ENCODE data around the gene MARCHF3. TPM values are rescaled to one million over a fixed set of nuclear protein-coding genes. Genes with fewer than 3 reads are reported as not detected.

The MARCHF3 gene
- total RNA-seq, 1 donor from 2014 or later = 16.5 TPM

DNA sequence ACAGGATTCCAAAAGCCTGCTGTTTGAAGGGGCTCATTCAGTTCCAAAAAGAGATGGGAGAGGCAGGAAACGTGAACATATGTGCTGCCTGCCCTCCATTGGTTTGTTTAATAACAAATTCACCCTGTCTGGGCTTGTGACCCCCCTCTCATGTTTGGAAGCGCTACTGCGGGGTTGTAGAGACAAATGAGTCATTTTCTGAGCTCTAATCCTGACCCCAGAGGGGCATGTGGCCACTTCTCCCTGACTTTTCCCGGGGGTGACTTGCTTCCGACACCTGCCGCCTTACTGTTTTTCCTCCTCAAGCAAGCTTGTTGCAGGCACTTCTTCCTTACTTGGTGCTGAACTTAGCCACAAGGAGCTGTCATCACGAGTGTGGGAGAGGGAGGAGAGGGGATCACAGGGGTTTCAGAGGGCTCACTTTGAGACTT lies 177.5 kb downstream of the MARCHF3 start:
- Mint-ChIP-seq H3K27ac (ENCODE audit: unreplicated experiment) (no peak overlapping the region), H3K36me3 (ENCODE audit: low read depth, unreplicated experiment) (no peaks in the 10 kb centered on the region), H3K4me1 (ENCODE audit: low read depth, unreplicated experiment) (peaks cover 7% of the 10 kb centered on the region), H3K4me3 (ENCODE audit: unreplicated experiment) (no peak overlapping the region), H3K9me3 (ENCODE audit: unreplicated experiment) (no peaks in the 10 kb centered on the region), H3K27me3 (ENCODE audit: low read depth, unreplicated experiment) (no peaks in the 10 kb centered on the region)
- H3K4me2 ChIP-seq (ENCODE audit: low read length) = peak overlapping the region; percentile 46
- no peaks in the 10 kb centered on the region for H3K27me3 ChIP-seq (ENCODE audit: insufficient read depth, low read length)
- H3K4me1 ChIP-seq (ENCODE audit: insufficient read depth, low read length) = peaks cover 18% of the 10 kb centered on the region
- H4K20me1 ChIP-seq (ENCODE audit: insufficient read depth, low read length) = no peaks in the 10 kb centered on the region
- TF ChIP-seq EZH2 (IDR thresholded peaks at IDR 0.05; ENCODE audit: insufficient read depth, low read length) = no peak
- TF ChIP-seq, protein P1, sequence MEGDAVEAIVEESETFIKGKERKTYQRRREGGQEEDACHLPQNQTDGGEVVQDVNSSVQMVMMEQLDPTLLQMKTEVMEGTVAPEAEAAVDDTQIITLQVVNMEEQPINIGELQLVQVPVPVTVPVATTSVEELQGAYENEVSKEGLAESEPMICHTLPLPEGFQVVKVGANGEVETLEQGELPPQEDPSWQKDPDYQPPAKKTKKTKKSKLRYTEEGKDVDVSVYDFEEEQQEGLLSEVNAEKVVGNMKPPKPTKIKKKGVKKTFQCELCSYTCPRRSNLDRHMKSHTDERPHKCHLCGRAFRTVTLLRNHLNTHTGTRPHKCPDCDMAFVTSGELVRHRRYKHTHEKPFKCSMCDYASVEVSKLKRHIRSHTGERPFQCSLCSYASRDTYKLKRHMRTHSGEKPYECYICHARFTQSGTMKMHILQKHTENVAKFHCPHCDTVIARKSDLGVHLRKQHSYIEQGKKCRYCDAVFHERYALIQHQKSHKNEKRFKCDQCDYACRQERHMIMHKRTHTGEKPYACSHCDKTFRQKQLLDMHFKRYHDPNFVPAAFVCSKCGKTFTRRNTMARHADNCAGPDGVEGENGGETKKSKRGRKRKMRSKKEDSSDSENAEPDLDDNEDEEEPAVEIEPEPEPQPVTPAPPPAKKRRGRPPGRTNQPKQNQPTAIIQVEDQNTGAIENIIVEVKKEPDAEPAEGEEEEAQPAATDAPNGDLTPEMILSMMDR (IDR thresholded peaks at IDR 0.05; ENCODE audit: insufficient read depth, low read depth, low read length) = no peak
- H3K9ac ChIP-seq (ENCODE audit: low read length) = no peak overlapping the region
- H2AFZ ChIP-seq (ENCODE audit: low read depth, low read length) = no peak overlapping the region
- no peak overlapping the region for H3K4me3 ChIP-seq (ENCODE audit: insufficient read depth, low read depth, low read length)
- no peak for FAIRE-seq
- H3K27ac ChIP-seq (ENCODE audit: low read depth, low read length) = no peak overlapping the region
- DNase-seq (ENCODE audit: low read depth) = no peak
- no peaks in the 10 kb centered on the region for H3K9me3 ChIP-seq (ENCODE audit: insufficient read depth, low read depth, low read length)
- H3K79me2 ChIP-seq (ENCODE audit: insufficient read depth, low read length) = no peaks in the 10 kb centered on the region
- no peaks in the 10 kb centered on the region for H3K36me3 ChIP-seq (ENCODE audit: insufficient read depth, low read length)

DNA sequence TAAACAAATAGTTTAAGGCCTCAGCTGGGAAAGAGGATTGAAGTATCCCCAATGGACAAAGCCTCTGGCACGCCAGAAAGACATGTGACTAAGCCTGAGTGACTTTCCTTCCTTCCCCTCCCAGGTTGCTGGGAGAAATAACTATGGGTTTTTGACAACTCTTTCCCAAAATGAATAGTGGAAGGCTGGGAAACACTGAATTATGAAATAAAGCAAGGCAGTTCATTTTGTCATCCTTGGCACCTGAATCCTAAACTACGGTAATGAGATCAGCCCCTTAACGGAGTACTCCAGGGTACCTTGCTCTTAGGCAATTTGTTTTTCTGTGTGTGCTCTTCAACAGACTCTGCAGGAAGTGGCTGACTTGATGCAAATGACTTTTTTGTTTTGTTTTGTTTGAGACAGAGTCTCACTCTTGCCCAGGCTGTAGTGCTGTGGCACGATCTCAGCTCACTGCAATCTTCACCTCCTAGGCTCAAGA lies 178.2 kb downstream of the MARCHF3 start:
- H3K4me1 Mint-ChIP-seq (ENCODE audit: low read depth, unreplicated experiment) = peaks cover 7% of the 10 kb centered on the region
- no peak overlapping the region for H3K27ac Mint-ChIP-seq (ENCODE audit: unreplicated experiment)

DNA sequence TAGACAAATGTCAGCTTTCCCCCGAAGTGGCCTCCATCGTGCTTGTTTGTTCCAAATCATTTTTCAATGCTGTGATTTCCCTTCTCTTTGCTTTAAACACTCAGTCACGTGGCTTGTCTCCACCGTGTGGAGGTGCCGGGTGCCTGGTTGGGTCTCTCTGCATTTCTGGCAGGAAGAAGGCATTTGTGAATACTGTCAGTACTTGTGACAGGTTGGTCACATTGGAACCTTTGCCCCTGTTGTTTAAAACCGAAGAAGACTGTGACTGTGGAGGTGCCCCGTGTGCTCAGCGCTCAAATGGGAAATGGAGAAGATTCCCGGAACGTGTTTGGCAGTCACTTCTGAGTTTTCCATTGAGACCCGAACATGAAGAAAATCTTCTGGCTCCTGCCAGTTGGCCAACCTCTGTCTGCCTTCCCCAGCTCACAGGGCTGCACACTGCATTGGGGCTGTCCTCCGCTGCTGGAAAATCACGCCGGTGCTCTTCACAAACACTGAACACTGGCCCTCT lies 178.8 kb downstream of the MARCHF3 start:
- no peak overlapping the region for H2AFZ ChIP-seq (ENCODE audit: low read depth, low read length)
- no peak for TF ChIP-seq EZH2 (IDR thresholded peaks at IDR 0.05; ENCODE audit: insufficient read depth, low read length)
- TF ChIP-seq, protein P1 (IDR thresholded peaks at IDR 0.05; ENCODE audit: insufficient read depth, low read depth, low read length) = no peak
- FAIRE-seq (no peak), DNase-seq (ENCODE audit: low read depth) (no peak)
- Mint-ChIP-seq H3K4me3 (ENCODE audit: unreplicated experiment) (no peak overlapping the region), H3K27ac (ENCODE audit: unreplicated experiment) (no peak overlapping the region), H3K9me3 (ENCODE audit: unreplicated experiment) (no peaks in the 10 kb centered on the region), H3K4me1 (ENCODE audit: low read depth, unreplicated experiment) (peaks cover 10% of the 10 kb centered on the region), H3K36me3 (ENCODE audit: low read depth, unreplicated experiment) (no peaks in the 10 kb centered on the region), H3K27me3 (ENCODE audit: low read depth, unreplicated experiment) (no peaks in the 10 kb centered on the region)
- peaks cover 18% of the 10 kb centered on the region for H3K4me1 ChIP-seq (ENCODE audit: insufficient read depth, low read length)
- H3K27ac ChIP-seq (ENCODE audit: low read depth, low read length) = no peak overlapping the region
- no peaks in the 10 kb centered on the region for H4K20me1 ChIP-seq (ENCODE audit: insufficient read depth, low read length)
- no peak overlapping the region for H3K4me3 ChIP-seq (ENCODE audit: insufficient read depth, low read depth, low read length)
- H3K79me2 ChIP-seq (ENCODE audit: insufficient read depth, low read length) = no peaks in the 10 kb centered on the region
- H3K9ac ChIP-seq (ENCODE audit: low read length) = no peak overlapping the region
- no peaks in the 10 kb centered on the region for H3K9me3 ChIP-seq (ENCODE audit: insufficient read depth, low read depth, low read length)
- peak overlapping the region; percentile 46 for H3K4me2 ChIP-seq (ENCODE audit: low read length)
- no peaks in the 10 kb centered on the region for H3K36me3 ChIP-seq (ENCODE audit: insufficient read depth, low read length)
- H3K27me3 ChIP-seq (ENCODE audit: insufficient read depth, low read length) = no peaks in the 10 kb centered on the region

More for the DNA sequence above, 178.2 kb downstream of the MARCHF3 start:
- H3K79me2 ChIP-seq (ENCODE audit: insufficient read depth, low read length) = no peaks in the 10 kb centered on the region
- no peak overlapping the region for H3K4me3 ChIP-seq (ENCODE audit: insufficient read depth, low read depth, low read length)
- no peak overlapping the region for H2AFZ ChIP-seq (ENCODE audit: low read depth, low read length)
- no peaks in the 10 kb centered on the region for H3K27me3 ChIP-seq (ENCODE audit: insufficient read depth, low read length)
- no peaks in the 10 kb centered on the region for H4K20me1 ChIP-seq (ENCODE audit: insufficient read depth, low read length)
- DNase-seq (ENCODE audit: low read depth) (no peak), FAIRE-seq (no peak)
- H3K4me3 Mint-ChIP-seq (ENCODE audit: unreplicated experiment) = no peak overlapping the region
- H3K9me3 Mint-ChIP-seq (ENCODE audit: unreplicated experiment) = no peaks in the 10 kb centered on the region
- H3K27me3 Mint-ChIP-seq (ENCODE audit: low read depth, unreplicated experiment) = no peaks in the 10 kb centered on the region
- no peak overlapping the region for H3K9ac ChIP-seq (ENCODE audit: low read length)
- H3K27ac ChIP-seq (ENCODE audit: low read depth, low read length) = no peak overlapping the region
- peaks cover 18% of the 10 kb centered on the region for H3K4me1 ChIP-seq (ENCODE audit: insufficient read depth, low read length)
- TF ChIP-seq EZH2 (IDR thresholded peaks at IDR 0.05; ENCODE audit: insufficient read depth, low read length) = no peak
- TF ChIP-seq, protein P1 (IDR thresholded peaks at IDR 0.05; ENCODE audit: insufficient read depth, low read depth, low read length) = no peak
- no peaks in the 10 kb centered on the region for H3K36me3 Mint-ChIP-seq (ENCODE audit: low read depth, unreplicated experiment)
- no peaks in the 10 kb centered on the region for H3K9me3 ChIP-seq (ENCODE audit: insufficient read depth, low read depth, low read length)
- no peaks in the 10 kb centered on the region for H3K36me3 ChIP-seq (ENCODE audit: insufficient read depth, low read length)
- peak overlapping the region; percentile 46 for H3K4me2 ChIP-seq (ENCODE audit: low read length)
